Bladder microvascular endothelial cell (primary cell): ENCODE measurements around the gene ANKRD10. TPM values are rescaled to one million over a fixed set of nuclear protein-coding genes. Genes with fewer than 3 reads are reported as not detected.

Experiments used
- total RNA-seq: library from RNA; depleted of rRNA; stranded (reverse); fragments of >200 nt; gene quantifications from 2 replicates; pipeline ENCODE4 v1.2.3, GENCODE V29; 2014

The ANKRD10 gene
- 65.4 and 106 TPM in 2 replicates for total RNA-seq

DNA sequence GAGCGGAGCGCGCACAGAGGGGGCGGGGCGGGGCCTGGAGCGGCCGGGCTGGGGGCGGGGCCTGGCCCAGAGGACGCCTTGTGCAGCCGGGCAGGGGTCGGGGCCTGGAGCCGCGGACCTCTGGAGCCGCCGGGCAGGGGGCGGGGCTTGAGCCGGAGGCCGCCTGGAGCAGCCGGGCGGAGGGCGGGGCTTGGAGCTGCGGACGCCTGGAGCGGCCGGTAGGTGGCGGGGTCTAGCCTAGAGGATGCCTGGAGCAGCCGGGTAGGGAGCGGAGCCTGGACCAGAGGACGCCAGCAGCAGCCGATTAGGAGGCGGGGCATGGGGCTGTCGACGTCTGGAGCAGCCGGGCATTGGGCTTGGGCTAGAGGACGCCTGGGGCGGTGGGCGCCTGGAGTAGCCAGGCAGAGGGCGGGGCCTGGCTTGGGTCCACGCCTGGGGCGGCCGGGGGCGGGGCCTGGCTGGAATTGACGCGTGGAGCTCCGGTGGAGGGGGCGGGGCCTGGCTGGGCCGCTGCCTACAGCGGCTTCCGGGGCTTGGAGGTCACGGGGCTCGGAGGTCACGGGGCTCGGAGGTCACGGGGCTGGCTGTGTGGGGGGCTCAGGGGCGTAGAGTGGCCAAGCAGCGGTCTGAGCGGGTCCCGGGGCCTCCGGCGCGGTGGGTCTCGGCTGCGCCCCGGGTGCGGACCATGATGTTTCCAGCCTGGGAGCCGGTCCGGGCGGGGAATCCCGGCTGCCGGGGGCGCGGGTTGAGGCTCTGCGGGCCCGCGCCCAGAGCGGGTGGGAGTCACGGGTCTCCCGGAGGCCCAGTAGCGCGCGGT lies at the start of gene ANKRD10:
Gene ANKRD10, minus strand, starts transcription at position 13 of the 817 bp plus-strand sequence. CDS start 135 bp downstream, outside the sequence.

Other genes with a start within 250 kb of the ANKRD10 start
- gene CARS2, start 209.0 kb downstream of the ANKRD10 start, total RNA-seq = 35.8 and 52.8 TPM in 2 replicates
- gene ING1, start 201.4 kb downstream of the ANKRD10 start, total RNA-seq = 9.4 and 15.9 TPM in 2 replicates
- gene ARHGEF7, start 200.2 kb upstream of the ANKRD10 start, total RNA-seq = 170 and 262 TPM in 2 replicates